GM20431 (cell line): ENCODE measurements around the gene CHST8.
"Not testable (repeated sequence)": the region's sequence is repeated elsewhere in the genome, so short reads cannot be mapped to it uniquely, and the experiment has no call there.

Experiments used
- in situ Hi-C: fragments of 300-500 bp; cut with MseI, MboI; formaldehyde crosslinking; loops from one replicate; pipeline ENCODE4 v1.15.0; 2020; ENCODE audit warnings: low sequenced_read_pairs; ENCODE audit not compliant: unreplicated experiment

CHST8 gene

DNA sequence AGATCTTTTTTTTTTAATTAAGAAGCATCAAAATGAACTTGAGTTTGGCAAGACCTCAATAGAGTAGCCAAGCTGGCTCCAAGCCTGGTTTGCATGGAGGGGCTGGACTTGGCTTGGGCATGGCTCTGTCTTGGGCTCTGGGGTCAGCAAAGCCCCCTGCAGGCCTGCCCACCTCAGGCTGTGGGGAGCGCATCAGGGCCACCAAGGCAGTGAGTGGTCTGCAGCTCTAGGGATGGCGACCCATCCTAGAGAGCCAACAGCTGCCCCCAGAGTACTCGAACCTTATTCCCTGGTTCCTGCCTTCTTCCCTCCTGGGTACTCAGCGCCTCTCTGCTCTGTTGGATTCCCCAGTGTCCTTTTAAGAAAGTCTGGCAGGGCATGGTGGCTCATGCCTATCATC is 5.4 kb upstream of the CHST8 start:
- in situ Hi-C loops: no loop called here

DNA sequence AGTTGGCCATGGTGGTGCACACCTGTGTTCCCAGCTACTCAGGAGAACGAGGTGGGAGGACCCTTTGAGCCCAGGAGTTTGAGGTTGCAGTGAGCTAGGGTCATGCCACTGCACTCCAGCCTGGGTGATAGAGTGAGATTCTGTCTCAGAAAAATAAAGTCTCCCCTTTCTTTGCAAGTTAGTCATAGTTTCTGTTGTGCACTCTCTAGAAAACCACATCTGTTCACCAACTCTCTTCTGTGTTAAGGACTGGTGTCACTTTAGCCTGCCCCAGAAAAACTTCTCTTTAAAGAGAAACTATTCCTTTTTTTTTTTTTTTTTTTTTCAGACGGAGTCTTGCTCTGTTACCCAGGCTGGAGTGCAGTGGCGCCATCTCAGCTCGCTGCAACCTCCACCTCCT is 4.9 kb upstream of the CHST8 start:
- in situ Hi-C loops: no loop called here

DNA sequence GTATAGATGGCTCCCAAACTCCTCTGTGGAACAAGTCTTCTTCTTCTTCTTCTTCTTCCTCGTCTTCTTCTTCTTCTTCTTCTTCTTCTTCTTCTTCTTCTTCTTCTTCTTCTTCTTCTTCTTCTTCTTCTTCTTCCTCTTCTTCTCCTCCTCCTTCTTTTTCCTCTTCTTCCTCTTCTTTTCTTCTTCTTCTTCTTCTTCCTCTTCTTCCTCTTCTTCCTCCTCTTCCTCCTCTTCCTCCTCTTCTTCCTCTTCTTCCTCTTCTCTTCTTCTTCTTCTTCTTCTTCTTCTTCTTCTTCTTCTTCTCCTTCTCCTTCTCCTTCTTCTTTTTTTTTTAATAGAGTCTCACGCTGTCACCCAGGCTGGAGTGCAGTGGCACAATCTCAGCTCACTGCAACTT is 3.4 kb upstream of the CHST8 start:
- in situ Hi-C loops: not testable (repeated sequence)

DNA sequence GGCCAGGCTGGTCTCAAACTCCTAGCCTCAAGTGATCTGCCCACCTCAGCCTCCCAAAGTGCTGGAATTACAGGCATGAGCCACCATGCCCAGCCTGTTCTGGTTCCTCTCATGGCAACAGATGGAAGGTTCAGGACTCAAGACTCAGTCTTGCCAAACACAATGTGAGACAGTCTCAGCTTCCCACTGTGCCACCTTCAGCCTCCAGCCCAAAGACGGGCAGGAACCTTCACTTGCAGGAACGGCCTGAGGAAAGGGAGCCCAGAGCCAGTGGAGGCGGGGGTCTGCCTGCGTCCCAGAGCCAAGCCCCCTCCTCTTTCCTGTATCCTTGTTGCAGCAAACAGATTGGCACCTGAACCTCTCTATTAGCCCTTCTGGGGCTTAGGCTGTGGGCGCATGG is 2.9 kb upstream of the CHST8 start:
- in situ Hi-C loops: no loop called here

DNA sequence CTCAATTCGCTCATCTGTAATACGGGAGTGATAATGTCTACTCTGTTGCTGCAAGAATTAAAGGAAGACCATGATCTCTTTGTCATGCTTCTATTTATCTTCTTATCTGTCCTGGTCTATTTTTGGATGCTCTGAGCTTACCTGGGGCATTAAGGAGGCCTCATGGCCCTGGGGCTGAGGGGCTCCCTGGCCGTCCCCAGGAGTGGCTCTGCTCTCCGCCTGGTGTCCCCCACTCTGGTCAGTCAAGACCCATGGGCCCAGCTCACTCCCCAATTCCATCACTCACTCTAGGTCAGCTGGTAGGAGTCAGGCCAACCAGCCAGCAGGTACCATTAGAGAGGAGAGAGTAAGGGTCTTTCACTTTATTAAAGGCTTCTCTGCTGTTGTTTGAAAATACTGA is 1.1 kb upstream of the CHST8 start:
- in situ Hi-C loops: no loop called here

DNA sequence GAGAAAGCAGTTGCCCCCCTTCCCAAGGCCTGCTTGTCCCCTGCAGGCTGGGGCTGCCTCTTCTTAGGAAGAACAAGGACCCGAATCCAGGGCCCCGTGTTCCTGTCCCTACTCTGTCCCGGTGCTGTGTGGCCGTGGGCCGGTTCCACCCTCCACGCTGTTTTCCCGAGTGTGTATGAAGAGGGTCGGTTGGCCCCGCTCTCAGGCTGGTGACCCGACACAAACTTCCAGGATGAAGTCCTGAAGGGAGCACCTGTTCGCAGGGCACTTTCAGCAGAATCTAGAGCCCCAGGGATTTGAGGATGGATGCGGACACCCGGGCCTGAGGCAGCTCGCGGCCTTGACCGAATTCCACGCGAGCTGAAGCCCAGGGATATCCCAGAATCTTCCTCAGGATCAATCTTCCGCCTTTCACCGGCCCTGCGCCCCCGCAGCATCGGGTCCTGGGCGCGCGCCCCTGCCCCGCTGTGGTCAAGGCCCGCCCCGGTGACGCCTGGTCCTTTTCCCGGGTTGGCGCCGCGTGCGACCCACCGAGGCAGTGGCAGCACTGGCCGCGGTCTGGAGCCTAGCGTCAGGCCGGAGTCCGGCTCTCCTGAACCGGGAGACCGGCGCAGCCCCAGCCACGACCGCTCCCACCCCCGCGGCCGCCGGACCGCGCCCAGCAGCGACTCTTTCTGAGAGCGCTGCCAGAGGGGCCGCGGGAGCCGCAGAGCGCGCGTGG is 528 bp upstream of the CHST8 start:
- in situ Hi-C loops: no loop called here

DNA sequence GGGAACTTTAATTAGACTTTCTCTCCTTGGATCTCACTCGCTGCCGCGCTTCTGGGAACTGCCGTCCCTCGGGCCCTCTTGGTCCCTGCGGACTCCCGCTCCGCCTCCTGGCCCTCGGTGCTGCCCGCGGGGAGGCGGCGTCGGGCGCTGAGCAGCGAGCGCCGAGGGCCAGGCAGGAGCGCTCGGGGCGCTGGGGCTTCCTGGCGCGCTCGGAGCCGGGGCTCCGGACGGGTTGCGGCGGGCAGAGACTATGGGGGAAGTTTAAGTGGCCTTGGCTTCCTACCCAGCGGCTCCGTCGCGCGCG is 704 bp downstream of the CHST8 start:
- in situ Hi-C loops: no loop called here

DNA sequence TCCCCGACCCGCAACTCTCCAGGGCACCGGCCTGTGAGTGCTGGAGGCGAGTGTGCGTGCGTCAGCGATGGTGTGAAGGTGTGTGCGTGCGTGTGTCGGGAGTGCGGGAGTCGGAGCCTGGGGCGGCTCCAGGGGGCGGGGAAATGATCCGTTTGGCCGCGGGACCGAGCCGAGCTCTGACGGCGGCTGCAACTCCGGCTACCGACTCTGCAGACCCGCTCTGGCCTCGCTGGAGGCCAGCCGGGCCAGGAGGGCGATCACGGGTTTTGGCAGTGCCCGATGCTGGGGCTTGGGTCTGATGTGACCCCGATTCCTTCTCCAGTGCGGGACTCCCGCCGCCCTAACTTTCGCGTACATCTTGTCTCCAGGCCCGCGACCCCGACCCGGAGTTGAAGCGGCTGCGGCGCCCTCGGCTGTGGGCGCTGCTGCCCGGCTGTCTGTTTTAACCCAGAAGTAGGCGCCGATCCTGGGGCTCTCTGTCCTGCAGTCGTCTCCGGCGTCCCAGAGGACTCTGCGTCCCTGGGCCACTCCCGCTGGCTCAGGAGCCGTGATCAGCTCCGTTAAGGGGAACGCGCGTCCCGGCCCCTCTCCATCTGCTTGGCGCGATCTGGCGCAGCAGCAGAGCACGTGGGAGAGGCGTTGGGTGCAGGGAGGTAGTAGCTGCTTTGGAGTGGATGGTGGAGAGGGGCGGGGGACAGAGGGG is 1.2 kb downstream of the CHST8 start:
- in situ Hi-C loops: no loop called here

DNA sequence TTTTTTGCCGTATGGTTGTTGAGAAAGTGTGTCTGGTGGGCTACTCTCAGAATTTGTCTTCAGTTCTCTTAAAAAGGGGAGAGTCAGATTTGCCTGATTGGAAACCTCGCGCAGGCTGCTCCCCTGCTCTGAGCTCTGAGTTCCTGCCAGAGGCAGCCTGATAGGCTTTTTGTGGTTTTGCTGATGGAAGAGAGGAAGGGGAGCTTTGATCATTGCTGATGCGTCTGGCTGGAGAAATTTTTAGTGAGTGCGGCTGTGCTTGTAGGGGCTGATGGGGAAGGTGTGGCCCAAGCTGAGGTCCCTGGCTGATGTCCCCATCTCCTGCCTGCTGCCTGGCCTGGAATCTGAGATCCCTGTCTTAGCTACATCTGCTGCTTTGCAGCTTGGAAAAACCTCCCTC is 2.8 kb downstream of the CHST8 start:
- in situ Hi-C loops: no loop called here

DNA sequence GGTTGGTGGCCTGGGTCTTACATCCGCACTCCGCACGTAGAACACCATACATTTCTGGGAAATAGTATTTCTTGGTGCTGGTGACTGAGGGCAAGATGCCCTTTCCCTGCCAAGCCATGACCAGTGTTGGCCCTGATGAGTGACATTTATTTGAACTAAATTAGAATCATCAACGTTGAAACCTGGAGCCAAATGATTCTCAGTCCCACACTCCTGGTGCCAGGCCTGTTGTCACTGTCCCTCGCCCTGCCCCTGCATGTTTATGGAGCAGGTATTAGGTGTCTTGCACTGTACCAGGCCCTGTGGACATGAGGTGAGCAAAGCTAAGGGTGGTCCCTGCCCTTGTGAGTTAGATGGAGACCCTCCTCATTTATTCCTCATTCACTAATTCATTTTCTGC is 5.8 kb downstream of the CHST8 start:
- in situ Hi-C loops: no loop called here

DNA sequence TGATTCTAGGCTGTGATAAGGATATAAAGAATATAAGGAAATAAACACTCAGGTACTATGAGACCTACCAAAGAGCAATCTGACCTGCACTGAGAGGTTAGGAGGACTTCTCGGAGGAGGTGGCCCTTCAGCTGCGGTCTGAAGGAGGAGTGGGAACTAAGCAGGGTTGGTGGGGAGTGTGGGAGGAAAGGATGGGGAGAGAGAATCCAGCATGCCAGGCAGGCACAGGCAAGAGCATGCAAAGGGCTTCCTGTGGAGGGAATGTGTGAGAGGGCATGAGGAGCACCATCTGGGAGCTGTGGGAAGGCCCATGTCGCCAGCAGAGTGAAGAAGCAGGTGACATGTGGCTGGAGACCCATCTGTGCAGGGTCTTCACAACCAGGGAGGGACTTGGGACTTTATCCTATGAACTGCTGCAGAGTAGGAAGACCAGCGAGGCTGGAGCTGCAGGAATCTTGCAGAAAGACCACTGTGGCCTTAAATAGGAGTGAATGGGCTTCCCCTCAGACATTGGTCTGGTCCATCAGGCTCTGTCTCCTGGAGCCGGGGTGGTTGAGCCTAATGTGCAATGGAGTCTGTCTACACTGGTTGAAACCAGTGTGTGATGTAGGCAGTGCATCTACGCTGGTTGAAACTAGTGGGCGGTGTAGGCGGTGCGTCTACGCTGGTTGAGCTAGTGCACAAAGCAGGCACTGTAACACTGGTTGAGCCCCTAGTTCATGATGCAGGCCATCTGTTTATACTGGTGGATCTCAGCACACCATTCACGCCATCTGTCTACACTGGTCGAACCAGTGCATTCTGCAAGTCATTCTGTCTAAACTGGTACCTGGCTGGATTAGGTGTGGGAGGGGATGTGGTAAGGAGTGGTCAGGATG is 6.4 kb downstream of the CHST8 start:
- in situ Hi-C loops: no loop called here

DNA sequence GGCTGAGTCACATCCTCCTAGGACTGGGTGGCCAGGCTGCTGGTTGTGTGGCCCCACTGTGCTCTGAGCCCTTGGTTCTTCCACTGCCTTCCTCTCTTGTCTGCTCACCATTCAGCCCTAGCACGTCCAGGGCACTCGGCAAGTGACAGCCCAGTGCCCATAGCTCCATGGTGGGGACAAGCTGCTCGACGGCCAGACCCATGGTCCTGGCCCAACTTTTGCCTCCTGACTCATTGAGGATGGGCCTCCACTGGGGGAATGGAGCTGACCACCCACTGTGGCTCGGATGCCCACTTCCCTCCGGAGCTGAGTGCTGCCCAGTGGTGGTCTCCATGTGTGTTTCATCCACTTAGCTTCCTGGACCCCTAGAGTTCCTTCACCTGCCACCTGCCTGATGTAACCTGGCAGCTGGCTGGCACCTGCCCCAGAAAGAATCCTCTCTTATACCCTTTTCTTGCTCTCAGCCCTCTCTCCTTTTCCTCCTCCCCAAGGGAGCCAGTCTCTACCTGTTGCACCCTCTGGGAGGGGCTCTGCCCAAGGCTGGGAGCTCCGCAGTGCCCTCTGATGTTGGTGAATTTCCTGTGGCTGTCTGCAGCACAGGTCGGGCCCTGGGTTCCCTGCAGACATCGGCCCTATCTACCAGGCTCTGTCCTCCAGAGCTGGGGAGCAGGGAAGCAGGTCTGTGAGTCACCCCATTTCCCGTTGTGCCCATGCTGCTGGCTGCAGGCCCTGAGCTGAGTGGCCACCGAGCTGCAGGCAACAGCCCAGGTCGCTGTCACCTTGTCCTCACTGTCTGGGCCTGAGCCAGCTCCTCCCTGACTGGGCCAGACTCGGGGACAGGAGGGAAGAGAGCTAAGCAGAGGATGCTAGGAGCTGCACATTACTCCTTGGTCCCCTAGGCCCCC is 7.4 kb downstream of the CHST8 start:
- in situ Hi-C loops: no loop called here

DNA sequence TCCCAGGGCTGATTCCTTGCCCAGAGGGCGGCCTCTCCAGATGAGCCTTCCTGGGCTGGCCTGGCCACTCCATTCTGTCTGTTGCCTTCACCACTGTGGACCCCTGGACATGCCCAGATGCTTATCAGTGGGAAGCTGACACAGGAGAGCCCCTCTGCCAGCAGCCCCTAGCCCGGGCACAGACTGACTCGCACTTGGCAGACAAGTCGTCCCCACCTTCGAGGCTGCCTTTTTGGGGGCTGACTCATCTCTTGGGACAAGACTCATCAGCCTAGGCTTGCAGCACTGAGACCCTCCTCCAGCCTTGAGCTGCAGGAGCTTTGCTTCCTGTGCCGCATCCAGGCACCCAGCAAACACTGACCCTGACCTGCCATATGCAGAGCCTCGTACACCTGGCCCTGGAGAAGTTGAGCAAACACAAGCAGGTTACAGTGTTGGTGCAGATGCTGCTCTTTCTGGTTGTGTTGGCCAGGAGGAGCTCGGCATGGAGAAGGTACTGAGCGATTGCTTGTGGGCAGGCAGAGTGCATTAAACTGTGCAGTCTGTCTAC is 8.1 kb downstream of the CHST8 start:
- in situ Hi-C loops: no loop called here

DNA sequence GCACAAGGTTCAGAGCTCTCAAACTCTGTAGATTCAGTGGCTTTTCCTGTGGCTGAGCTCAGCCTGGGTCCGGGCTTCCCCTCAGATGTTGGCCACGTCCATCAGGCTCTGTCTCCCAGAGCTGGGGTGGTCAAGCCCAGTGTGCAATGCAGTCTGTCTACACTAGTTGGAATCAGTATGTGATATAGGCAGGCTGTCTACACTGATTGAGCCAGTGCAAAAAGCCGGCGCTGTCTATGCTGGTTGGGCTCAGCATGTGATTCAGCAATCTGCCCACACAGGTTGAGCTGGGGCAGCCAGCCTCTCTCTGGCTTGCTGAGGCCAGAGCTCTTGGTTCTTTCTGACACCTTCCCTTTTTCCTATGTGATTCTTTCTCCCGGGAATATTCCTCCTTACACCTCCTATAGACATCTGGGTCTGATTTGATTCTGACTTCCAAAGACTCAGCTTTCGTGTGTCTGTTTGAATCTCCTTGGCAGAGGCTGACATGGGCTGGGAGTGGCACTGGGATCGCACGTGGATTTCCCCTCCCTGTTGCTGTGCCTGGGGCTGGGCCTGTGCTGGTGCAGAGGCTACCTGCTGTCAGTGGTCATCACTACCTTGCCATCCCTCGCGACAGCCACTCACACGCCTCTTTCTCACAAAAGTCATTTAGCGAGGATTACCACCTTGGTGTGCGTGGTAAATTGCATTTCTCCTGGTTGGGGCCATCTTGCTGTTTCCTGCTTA is 9.3 kb downstream of the CHST8 start:
- in situ Hi-C loops: no loop called here

DNA sequence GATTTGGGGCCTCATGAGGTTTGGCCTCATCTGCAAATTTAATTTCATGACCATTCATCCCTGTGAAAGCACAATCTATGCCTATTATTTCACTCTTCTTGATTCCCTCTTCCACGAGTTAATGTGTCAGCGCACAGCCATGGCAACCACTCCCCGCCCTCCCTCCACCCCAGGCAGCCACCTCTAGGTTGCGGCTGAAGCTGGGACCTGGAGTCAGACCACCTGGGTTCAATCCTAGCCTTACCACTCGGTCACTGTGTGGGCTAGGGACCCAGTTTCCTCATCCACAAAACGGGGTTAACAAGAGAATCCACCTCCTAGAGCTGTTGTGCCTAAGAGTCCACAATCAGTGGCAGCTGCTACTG is 9.8 kb downstream of the CHST8 start:
- in situ Hi-C loops: no loop called here

DNA sequence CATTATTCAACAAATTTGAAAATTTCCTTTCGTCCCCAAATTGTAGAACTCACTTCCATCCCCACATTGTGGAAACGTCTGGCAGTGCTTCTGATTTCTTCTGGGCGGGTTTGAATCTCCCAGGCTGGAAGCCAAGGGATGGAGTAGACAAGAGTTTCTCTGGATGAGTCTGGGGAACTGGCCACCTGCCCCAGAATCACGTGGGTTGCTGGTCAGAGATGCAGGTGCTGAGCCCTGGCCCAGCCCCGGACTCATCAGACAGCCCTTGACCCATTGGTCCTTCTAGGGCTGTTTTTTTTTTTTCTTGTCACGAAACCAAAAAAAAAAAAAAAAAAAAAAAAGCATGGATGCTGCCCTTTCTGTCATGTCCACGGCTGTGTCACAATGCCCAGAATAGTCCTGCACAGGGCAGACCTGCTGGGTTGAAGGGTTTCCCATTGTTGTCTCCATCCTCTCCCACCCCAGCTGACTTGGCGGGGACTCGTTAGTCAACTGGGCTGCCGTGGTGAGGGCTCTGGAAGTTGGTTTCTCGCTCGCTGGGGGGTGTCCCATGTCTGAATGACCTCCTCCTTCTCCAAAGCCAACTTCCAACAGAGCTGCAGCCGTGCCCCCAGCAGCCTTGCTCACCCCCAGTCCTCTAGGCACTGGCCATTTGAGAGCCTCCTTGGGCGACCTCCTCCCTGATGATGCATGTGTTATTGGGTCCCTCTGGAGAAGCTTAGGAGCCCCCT is 12.8 kb downstream of the CHST8 start:
- in situ Hi-C loops: no loop called here

DNA sequence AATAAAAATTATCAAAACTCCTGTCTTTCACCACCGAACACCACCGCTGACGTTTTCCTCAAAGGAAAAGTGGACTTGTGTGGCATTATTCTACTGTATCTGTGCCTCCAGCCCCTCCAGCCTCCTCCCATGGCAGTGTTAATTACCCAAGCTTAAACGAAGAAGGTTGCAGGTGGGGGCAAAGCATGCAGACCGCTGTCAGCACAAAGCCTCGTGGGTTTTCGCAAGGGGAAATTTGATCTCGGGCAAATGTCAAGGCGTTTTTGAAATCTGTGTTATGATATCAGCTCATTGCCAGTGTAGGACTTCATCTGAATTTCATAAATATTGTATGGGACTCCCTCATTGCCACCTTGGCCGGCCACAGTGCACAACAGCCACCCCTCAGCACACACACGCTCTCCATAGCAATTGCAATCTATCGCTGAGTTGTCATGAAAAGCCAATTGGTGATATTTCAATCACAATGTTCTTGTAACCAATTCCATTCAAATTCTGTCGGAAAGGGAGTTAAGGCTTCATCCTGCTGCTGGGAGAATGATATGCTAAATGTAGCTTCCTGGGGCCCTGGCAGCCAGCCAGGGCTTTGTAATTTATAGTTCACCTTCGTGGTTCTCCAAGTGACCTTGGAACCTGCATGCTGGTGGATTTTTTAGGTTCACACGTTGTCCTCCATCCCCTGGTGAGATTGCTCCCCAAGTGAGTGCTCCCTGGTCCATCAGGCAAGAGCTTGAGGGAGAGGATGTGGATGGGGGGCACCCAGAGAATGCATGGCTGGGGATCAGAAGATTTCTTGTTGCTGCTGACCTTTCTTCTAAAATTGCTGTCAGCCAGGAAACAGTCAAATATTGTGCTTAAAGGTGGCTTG is 16.6 kb downstream of the CHST8 start:
- in situ Hi-C loops: no loop called here
